H1 (cell line): Measurements from ENCODE around the gene KRTAP12-3. TPM values are rescaled to one million over a fixed set of nuclear protein-coding genes. Genes with fewer than 3 reads are reported as not detected.
A peak's percentile ranks its signal among the peaks of the same experiment; 100 is the strongest.

Experiments
- CTCF ChIA-PET: fragments of 300-600 bp; sonication (Branson Sonifier 250); formaldehyde crosslinking; loops from one replicate; lab custom pipeline; 2021; ENCODE audit not compliant: partially characterized antibody; lab: Charles Lee
- POLR2A ChIA-PET: fragments of 300-600 bp; sonication (Branson Sonifier 250); formaldehyde crosslinking; loops from one replicate; lab custom pipeline; 2021; ENCODE audit warnings: inconsistent platforms; ENCODE audit not compliant: partially characterized antibody; lab: Charles Lee
- DNase-seq, 2 experiments: peaks; one replicate each; pipeline versions ENCODE4 v3.0.0 to v3.0.0-alpha.2; 2010 to 2022; ENCODE audit warnings: low spot score in 2 of 2, low read depth in 1 of 2, mixed read lengths in 1 of 2
- FAIRE-seq: peaks from 2 replicates; lab custom pipeline; 2011; peaks lifted over from hg19 to GRCh38; lab: Jason Lieb, UNC
- H2AFZ ChIP-seq: 2 replicates; pipeline ENCODE4 v1.8.1; 2012; ENCODE audit warnings: low read length, inconsistent platforms
- H2AK5ac ChIP-seq: 2 replicates; pipeline ENCODE4 v1.6.1; 2013; ENCODE audit warnings: low read depth, low read length
- H2BK120ac ChIP-seq: replicated peaks from 2 replicates; pipeline ENCODE3; 2013; ENCODE audit warnings: low read depth, low read length, inconsistent platforms
- H2BK12ac ChIP-seq: 2 replicates; pipeline ENCODE4 v1.6.1; 2013; ENCODE audit warnings: low read depth, low read length
- H2BK15ac ChIP-seq: 2 replicates; pipeline ENCODE4 v1.6.1; 2013; ENCODE audit warnings: low read length
- H2BK20ac ChIP-seq: 2 replicates; pipeline ENCODE4 v1.6.1; 2013; ENCODE audit warnings: low read length
- H2BK5ac ChIP-seq: 2 replicates; pipeline ENCODE4 v1.6.1; 2013; ENCODE audit warnings: low read depth, low read length
- H3K14ac ChIP-seq: 2 replicates; pipeline ENCODE4 v1.6.1; 2013; ENCODE audit warnings: inconsistent platforms; ENCODE audit not compliant: insufficient read length
- H3K18ac ChIP-seq: 2 replicates; pipeline ENCODE4 v1.6.1; 2013; ENCODE audit warnings: low read length; ENCODE audit errors: extremely low read depth
- H3K23ac ChIP-seq: 2 replicates; pipeline ENCODE4 v1.6.1; 2013; ENCODE audit warnings: inconsistent platforms; ENCODE audit not compliant: insufficient read length
- H3K23me2 ChIP-seq: 2 replicates; pipeline ENCODE4 v1.6.1; 2013; ENCODE audit warnings: low read depth, low read length
- H3K27ac ChIP-seq: 2 replicates; pipeline ENCODE4 v1.6.1; 2011; ENCODE audit warnings: low read depth, low read length, inconsistent platforms
- H3K27me3 ChIP-seq, 4 experiments: replicated peaks in 1 of 4; 1 replicate in 1 of 4; 2 replicates in 3 of 4; pipeline versions ENCODE4 v1.6.1 to v1.8.1; 2011 to 2013; ENCODE audit warnings: low read length in 3 of 4, mild to moderate bottlenecking in 3 of 4, inconsistent platforms in 2 of 4, mixed read lengths in 2 of 4, moderate library complexity in 1 of 4; ENCODE audit not compliant: control insufficient read depth in 3 of 4, insufficient read depth in 3 of 4; ENCODE audit errors: extremely low read depth in 1 of 4
- H3K36me3 ChIP-seq, 4 experiments: 2 replicates each; pipeline versions ENCODE4 v1.6.1 to v1.8.1; 2011 to 2013; ENCODE audit warnings: mild to moderate bottlenecking in 4 of 4, low read length in 3 of 4, moderate library complexity in 2 of 4, control low read depth in 1 of 4, inconsistent platforms in 1 of 4; ENCODE audit not compliant: insufficient read depth in 4 of 4, control insufficient read depth in 2 of 4
- H3K4ac ChIP-seq: replicated peaks from 2 replicates; pipeline ENCODE3; 2013; ENCODE audit warnings: low read length, low read depth, mixed read lengths, inconsistent platforms; ENCODE audit not compliant: insufficient read length
- H3K4me1 ChIP-seq, 4 experiments: replicated peaks in 1 of 4; 1 replicate in 1 of 4; 2 replicates in 3 of 4; pipeline versions ENCODE4 v1.6.1 to v1.8.1; 2011 to 2013; ENCODE audit warnings: low read length in 3 of 4, inconsistent platforms in 2 of 4, mixed read lengths in 1 of 4; ENCODE audit not compliant: insufficient read depth in 4 of 4, control insufficient read depth in 3 of 4
- H3K4me2 ChIP-seq, 2 experiments: 2 replicates each; pipeline versions ENCODE4 v1.6.1 to v1.8.1; 2011 to 2013; ENCODE audit warnings: low read depth in 2 of 2, low read length in 2 of 2, control low read depth in 1 of 2, inconsistent platforms in 1 of 2, mild to moderate bottlenecking in 1 of 2; ENCODE audit not compliant: insufficient read depth in 1 of 2
- H3K4me3 ChIP-seq, 4 experiments: fragments of 200-600, 300-600 bp in 1 of 4; sonication (generic), shearing (Covaris generic), sonication (Bioruptor Twin) in 1 of 4; 2 replicates each; pipeline versions ENCODE4 v1.5.1 to v1.8.1; 2011 to 2016; ENCODE audit warnings: low read length in 4 of 4, low read depth in 3 of 4, control low read depth in 2 of 4, inconsistent platforms in 2 of 4, mild to moderate bottlenecking in 2 of 4, mixed read lengths in 1 of 4, moderate library complexity in 1 of 4; ENCODE audit not compliant: insufficient read depth in 2 of 4; ENCODE audit errors: extremely low read depth in 1 of 4
- H3K56ac ChIP-seq: replicated peaks from 2 replicates; pipeline ENCODE3; 2013; ENCODE audit warnings: low read depth, mild to moderate bottlenecking, mixed read lengths, low read length, inconsistent platforms; ENCODE audit not compliant: insufficient read length
- H3K79me1 ChIP-seq: 2 replicates; pipeline ENCODE4 v1.6.1; 2013; ENCODE audit warnings: low read depth, low read length, control low read depth
- H3K79me2 ChIP-seq, 2 experiments: 2 replicates each; pipeline versions ENCODE4 v1.6.1 to v1.8.1; 2012 to 2013; ENCODE audit warnings: low read length in 2 of 2, mild to moderate bottlenecking in 2 of 2, inconsistent platforms in 1 of 2; ENCODE audit not compliant: insufficient read depth in 2 of 2, control insufficient read depth in 1 of 2
- H3K9ac ChIP-seq, 4 experiments: replicated peaks in 1 of 4; 1 replicate in 1 of 4; 2 replicates in 3 of 4; pipeline versions ENCODE4 v1.6.1 to v1.8.1; 2011 to 2013; ENCODE audit warnings: low read depth in 3 of 4, low read length in 3 of 4, control low read depth in 2 of 4, mild to moderate bottlenecking in 2 of 4, moderate library complexity in 2 of 4, inconsistent platforms in 1 of 4; ENCODE audit errors: extremely low read depth in 1 of 4
- H3K9me3 ChIP-seq, 2 experiments: 2 replicates each; pipeline versions ENCODE4 v1.6.1 to v1.8.1; 2012 to 2013; ENCODE audit warnings: mild to moderate bottlenecking in 2 of 2, moderate library complexity in 2 of 2, control low read depth in 1 of 2, inconsistent platforms in 1 of 2, low read depth in 1 of 2, low read length in 1 of 2, mixed read lengths in 1 of 2; ENCODE audit not compliant: insufficient read depth in 2 of 2
- H4K20me1 ChIP-seq, 2 experiments: replicated peaks in 1 of 2; 2 replicates each; pipeline versions ENCODE3 to v1.8.1; 2011 to 2013; ENCODE audit warnings: inconsistent platforms in 2 of 2, low read length in 2 of 2, mild to moderate bottlenecking in 1 of 2; ENCODE audit not compliant: insufficient read depth in 2 of 2, control insufficient read depth in 1 of 2
- H4K5ac ChIP-seq: 2 replicates; pipeline ENCODE4 v1.6.1; 2013; ENCODE audit warnings: low read length, low read depth, mixed read lengths, inconsistent platforms; ENCODE audit not compliant: insufficient read length
- H4K8ac ChIP-seq: 2 replicates; pipeline ENCODE4 v1.8.0; 2013; ENCODE audit warnings: mild to moderate bottlenecking, moderate library complexity, low read length, inconsistent platforms; ENCODE audit not compliant: insufficient read depth; ENCODE audit errors: extremely low read depth
- H4K91ac ChIP-seq: replicated peaks from 2 replicates; pipeline ENCODE3; 2013; ENCODE audit warnings: low read length, mixed read lengths, inconsistent platforms; ENCODE audit not compliant: insufficient read length
- ATF2 ChIP-seq: IDR thresholded peaks from 2 replicates; pipeline ENCODE4 v1.6.1; 2012; ENCODE audit warnings: low read length, inconsistent platforms
- BACH1 ChIP-seq: IDR thresholded peaks from 2 replicates; pipeline ENCODE4 v1.6.1; 2012; ENCODE audit warnings: low read length, improper control_type of control experiment
- CEBPB ChIP-seq: IDR thresholded peaks from 2 replicates; pipeline ENCODE4 v1.6.1; 2012; ENCODE audit warnings: low read depth, low read length
- JUN ChIP-seq: IDR thresholded peaks from 2 replicates; pipeline ENCODE4 v1.6.1; 2011; ENCODE audit warnings: low read depth, mild to moderate bottlenecking, improper control_type of control experiment, low read length
- RAD21 ChIP-seq, 2 experiments: IDR thresholded peaks in 1 of 2; conservative IDR thresholded peaks in 1 of 2; 2 replicates each; pipeline ENCODE4 v1.6.1; 2011; ENCODE audit warnings: low read depth in 2 of 2, low read length in 2 of 2, improper control_type of control experiment in 1 of 2, inconsistent platforms in 1 of 2, mild to moderate bottlenecking in 1 of 2, moderate library complexity in 1 of 2
- RBBP5 ChIP-seq: IDR thresholded peaks from 2 replicates; pipeline ENCODE4 v1.7.1; 2012; ENCODE audit warnings: low read depth, mild to moderate bottlenecking, inconsistent platforms, low read length, moderate library complexity, borderline replicate concordance
- SP4 ChIP-seq: IDR thresholded peaks from 2 replicates; pipeline ENCODE4 v1.6.1; 2012; ENCODE audit warnings: low read length, inconsistent platforms
- TEAD4 ChIP-seq: IDR thresholded peaks from 2 replicates; pipeline ENCODE4 v1.6.1; 2012; ENCODE audit warnings: low read depth, low read length, inconsistent platforms, mixed read lengths
- WGBS, 2 experiments: shearing (Covaris generic) in 1 of 2; methylation state at CpG; one replicate each; pipeline versions ENCODE4 v1.1.6 to v1.1.7; 2013 to 2015; ENCODE audit warnings: low lambda C conversion rate in 2 of 2, mixed read lengths in 2 of 2, inconsistent platforms in 1 of 2, low coverage in 1 of 2, missing lambda C conversion rate in 1 of 2; ENCODE audit not compliant: insufficient replicate concordance in 2 of 2, insufficient coverage in 1 of 2, insufficient read length in 1 of 2; ENCODE audit errors: extremely low coverage in 1 of 2, missing lambda C conversion rate in 1 of 2; 5-methylcytosine and 5-hydroxymethylcytosine counted together
- polyA plus RNA-seq, 7 experiments: library from polyadenylated mRNA; depleted of rRNA in 3 of 7; stranded (reverse) in 5 of 7; unstranded in 2 of 7; fragments of >200 nt in 5 of 7; fragments of 200-250 nt in 2 of 7; gene quantifications; 1 replicate in 5 of 7; 2 replicates in 1 of 7; 4 replicates in 1 of 7; pipeline versions ENCODE4 v1.2.1 to v1.2.3, GENCODE V29; 2011 to 2013; ENCODE audit warnings: missing spikeins in 2 of 7, mixed read lengths in 2 of 7
- total RNA-seq: library from RNA; stranded (reverse); fragmentation: NEBNext Ultra II Directional; extraction: Animal tissue kit (Norgen Biotek cat#: 25700); gene quantifications from 2 replicates; pipeline ENCODE4 v1.2.1, GENCODE V29; 2021
- TF ChIP-seq, protein P1 (sequence below), 3 experiments: IDR thresholded peaks; 1 replicate in 2 of 3; 2 replicates in 1 of 3; pipeline versions ENCODE4 v1.5.1 to v1.6.1; 2011; ENCODE audit warnings: low read length in 3 of 3, mild to moderate bottlenecking in 3 of 3, inconsistent platforms in 2 of 3, low read depth in 1 of 3, moderate library complexity in 1 of 3; ENCODE audit not compliant: insufficient read depth in 1 of 3; ENCODE audit errors: control extremely low read depth in 1 of 3

The KRTAP12-3 gene
- total and polyA plus RNA-seq, 2 of the 8 experiments (the other 6 are each of a cell fraction or from before 2014, with no cell fraction given): not detected

- Histone ChIP-seq H3K56ac (no peak within 1 kb of the TSS), H3K27ac (no peak within 1 kb of the TSS), H3K14ac (no peak within 1 kb of the TSS), H3K4me1 (peaks cover 0 to 7% (median under 1%) of the 10 kb centered on the region in 4 experiments; a peak in 5 of 7 replicates), H3K9ac (no peak within 1 kb of the TSS), H2BK120ac (no peak within 1 kb of the TSS), H3K4ac (no peak within 1 kb of the TSS), H2BK12ac (no peak within 1 kb of the TSS), H3K4me2 (no peak within 1 kb of the TSS), H2BK15ac (no peak within 1 kb of the TSS), H3K79me2 (no peaks in the 10 kb centered on the region), H2AK5ac (0 out of 2 replicates have a peak within 1 kb of the TSS, but pooled peaks have one; percentile 53), H2BK20ac (no peak within 1 kb of the TSS), H3K4me3 (no peak within 1 kb of the TSS), H3K27me3 (peaks cover 0 to 2% (median 0%) of the 10 kb centered on the region in 4 experiments; a peak in 1 of 7 replicates), H3K23me2 (no peaks in the 10 kb centered on the region), H3K9me3 (peaks cover 0 to 4% of the 10 kb centered on the region in 2 experiments; a peak in 2 of 4 replicates), H2BK5ac (no peak within 1 kb of the TSS), H3K23ac (no peak within 1 kb of the TSS), H3K36me3 (no peaks in the 10 kb centered on the region), H2AFZ (no peak within 1 kb of the TSS), H4K20me1 (no peaks in the 10 kb centered on the region), H4K8ac (no peak within 1 kb of the TSS), H3K79me1 (no peaks in the 10 kb centered on the region), H3K18ac (no peak within 1 kb of the TSS), H4K5ac (no peak within 1 kb of the TSS), H4K91ac (no peak within 1 kb of the TSS)
- FAIRE-seq (no peak), DNase-seq (no peak)
- CTCF ChIA-PET: interaction anchor here (0.8 kb wide), 1 partner anchor 72 kb away, joined by 3 read pairs; no protein-coding TSS in a partner anchor
- WGBS, 2 experiments: 85% methylated on average over 9 of the region's 9 CpGs; no CpG with 5 or more reads in 1 of the 2 experiments
- POLR2A ChIA-PET: no interaction called here
- TF ChIP-seq JUN (no peak), CEBPB (no peak), RAD21 (IDR thresholded peaks at IDR 0.05 in 1 of 2, conservative IDR thresholded peaks at IDR 0.05 in 1 of 2; ENCODE audit: low read depth in 2 of 2, low read length in 2 of 2) (no peak), BACH1 (no peak), SP4 (no peak), TEAD4 (no peak), ATF2 (no peak), RBBP5 (no peak)
- TF ChIP-seq, protein P1, sequence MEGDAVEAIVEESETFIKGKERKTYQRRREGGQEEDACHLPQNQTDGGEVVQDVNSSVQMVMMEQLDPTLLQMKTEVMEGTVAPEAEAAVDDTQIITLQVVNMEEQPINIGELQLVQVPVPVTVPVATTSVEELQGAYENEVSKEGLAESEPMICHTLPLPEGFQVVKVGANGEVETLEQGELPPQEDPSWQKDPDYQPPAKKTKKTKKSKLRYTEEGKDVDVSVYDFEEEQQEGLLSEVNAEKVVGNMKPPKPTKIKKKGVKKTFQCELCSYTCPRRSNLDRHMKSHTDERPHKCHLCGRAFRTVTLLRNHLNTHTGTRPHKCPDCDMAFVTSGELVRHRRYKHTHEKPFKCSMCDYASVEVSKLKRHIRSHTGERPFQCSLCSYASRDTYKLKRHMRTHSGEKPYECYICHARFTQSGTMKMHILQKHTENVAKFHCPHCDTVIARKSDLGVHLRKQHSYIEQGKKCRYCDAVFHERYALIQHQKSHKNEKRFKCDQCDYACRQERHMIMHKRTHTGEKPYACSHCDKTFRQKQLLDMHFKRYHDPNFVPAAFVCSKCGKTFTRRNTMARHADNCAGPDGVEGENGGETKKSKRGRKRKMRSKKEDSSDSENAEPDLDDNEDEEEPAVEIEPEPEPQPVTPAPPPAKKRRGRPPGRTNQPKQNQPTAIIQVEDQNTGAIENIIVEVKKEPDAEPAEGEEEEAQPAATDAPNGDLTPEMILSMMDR (IDR thresholded peaks at IDR 0.05; ENCODE audit: control extremely low read depth in 1 of 3, insufficient read depth in 1 of 3, low read depth in 1 of 3, low read length in 3 of 3): no peak
These were observed 3.1 kb upstream of the KRTAP12-3 start, which contains the start of gene KRTAP12-4 for GRCh38 chr21:44654576-44655175. KRTAP12-4 (minus strand) TSS chr21:44654659; CDS start chr21:44654614, 45 bp downstream.
